H1 (cell line): ENCODE measurements around the gene MIF4GD. TPM values are rescaled to one million over a fixed set of nuclear protein-coding genes. Genes with fewer than 3 reads are reported as not detected.

Experiments
- GABPA ChIP-seq: IDR thresholded peaks from 2 replicates; pipeline ENCODE4 v1.6.1; 2011; ENCODE audit warnings: mild to moderate bottlenecking, low read length, moderate library complexity, borderline replicate concordance; ENCODE audit not compliant: insufficient read depth
- SUZ12 ChIP-seq: fragments of 200-600 bp; sonication (generic); IDR thresholded peaks from 2 replicates; pipeline ENCODE4 v1.6.1; 2012; ENCODE audit warnings: mild to moderate bottlenecking, inconsistent platforms, low read length, moderate library complexity, mixed read lengths
- polyA plus RNA-seq, 7 experiments: library from polyadenylated mRNA; depleted of rRNA in 3 of 7; stranded (reverse) in 5 of 7; unstranded in 2 of 7; fragments of >200 nt in 5 of 7; fragments of 200-250 nt in 2 of 7; gene quantifications; 1 replicate in 5 of 7; 2 replicates in 1 of 7; 4 replicates in 1 of 7; pipeline versions ENCODE4 v1.2.1 to v1.2.3, GENCODE V29; 2011 to 2013; ENCODE audit warnings: missing spikeins in 2 of 7, mixed read lengths in 2 of 7
- total RNA-seq: library from RNA; stranded (reverse); fragmentation: NEBNext Ultra II Directional; extraction: Animal tissue kit (Norgen Biotek cat#: 25700); gene quantifications from 2 replicates; pipeline ENCODE4 v1.2.1, GENCODE V29; 2021

Gene MIF4GD
- total and polyA plus RNA-seq, 2 of the 8 experiments (the other 6 are each of a cell fraction or from before 2014, with no cell fraction given) = 16.1 to 51.1 TPM

DNA sequence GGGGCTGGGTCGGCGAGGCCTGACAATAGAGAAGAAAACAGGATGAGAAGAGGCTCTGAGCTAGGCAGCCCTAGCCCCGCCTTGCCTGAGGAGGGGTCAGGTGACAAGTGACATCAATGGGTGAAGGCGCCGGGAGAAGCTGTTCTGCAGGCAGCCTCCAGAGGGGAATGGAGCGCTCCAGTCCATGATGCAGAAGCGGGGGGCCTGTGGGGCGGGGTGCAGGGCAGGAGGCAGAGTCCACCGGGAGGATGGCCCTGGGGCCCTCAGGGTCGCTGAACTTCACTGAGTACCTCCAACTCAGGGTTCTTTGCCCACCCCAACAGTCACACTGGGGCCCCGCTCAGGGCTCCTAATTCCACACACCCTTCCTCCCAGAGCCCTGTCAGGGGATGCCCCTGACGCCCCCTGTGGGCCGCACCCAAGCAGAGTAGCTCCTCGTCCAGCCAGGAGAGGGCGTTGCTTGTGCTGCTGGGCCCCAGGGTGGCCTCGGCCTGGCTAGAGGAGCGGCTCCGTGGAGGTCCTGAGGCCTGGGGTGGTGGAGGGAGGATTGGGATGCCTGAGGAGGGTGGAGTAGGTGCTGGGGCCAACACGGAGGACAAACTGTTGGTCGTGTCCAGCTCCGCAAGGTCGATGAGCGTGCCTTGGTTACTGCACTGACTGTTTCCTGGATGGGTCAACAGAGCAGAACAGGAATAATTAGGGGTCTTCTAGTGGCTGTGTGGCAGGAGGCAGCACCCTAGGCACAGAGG is 30.5 kb downstream of the MIF4GD start (continued):
- TF ChIP-seq GABPA = no peak
- TF ChIP-seq SUZ12 = no peak
